ENCODE results near the gene TSNAX.

TSNAX gene

DNA sequence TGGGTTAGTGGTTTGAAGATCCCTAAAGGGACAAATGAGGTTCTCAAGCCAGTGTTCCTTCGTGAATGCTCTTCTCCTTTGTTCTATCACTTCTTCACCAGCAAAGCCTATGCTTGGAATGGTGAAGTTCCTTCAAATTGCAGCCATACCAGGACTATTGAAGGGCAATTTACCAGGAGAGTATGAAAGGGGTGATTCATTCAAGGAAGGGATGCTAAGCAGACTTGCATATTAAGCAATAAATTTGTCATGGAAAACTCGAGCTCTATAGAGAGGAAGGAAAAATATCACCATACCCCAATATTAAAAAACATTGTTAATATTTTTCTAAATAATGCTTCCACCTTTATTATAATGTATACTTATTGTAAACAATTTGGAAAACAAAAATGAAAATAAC is 9.3 kb upstream of the TSNAX start:
- no peak for DNase-seq

DNA sequence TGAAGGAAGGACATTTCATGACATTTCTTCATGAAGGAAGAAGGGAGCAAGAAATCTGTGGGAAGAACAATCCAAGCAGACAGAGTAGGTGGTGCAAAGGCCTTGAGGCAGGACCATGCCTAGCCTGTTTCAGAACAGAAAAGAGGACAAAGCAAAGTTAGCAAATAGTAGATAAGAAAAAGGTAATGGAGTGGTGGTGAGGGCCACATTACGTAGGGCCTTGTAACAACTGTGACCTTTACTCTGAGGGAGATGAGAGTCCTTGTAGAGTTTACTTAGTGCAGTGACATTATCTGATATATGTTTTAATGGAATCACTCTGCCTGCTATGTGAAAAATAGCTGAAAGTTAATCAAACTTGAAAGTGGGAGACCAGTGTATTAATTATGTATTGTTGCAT is 6.4 kb upstream of the TSNAX start:
- no peak for DNase-seq

DNA sequence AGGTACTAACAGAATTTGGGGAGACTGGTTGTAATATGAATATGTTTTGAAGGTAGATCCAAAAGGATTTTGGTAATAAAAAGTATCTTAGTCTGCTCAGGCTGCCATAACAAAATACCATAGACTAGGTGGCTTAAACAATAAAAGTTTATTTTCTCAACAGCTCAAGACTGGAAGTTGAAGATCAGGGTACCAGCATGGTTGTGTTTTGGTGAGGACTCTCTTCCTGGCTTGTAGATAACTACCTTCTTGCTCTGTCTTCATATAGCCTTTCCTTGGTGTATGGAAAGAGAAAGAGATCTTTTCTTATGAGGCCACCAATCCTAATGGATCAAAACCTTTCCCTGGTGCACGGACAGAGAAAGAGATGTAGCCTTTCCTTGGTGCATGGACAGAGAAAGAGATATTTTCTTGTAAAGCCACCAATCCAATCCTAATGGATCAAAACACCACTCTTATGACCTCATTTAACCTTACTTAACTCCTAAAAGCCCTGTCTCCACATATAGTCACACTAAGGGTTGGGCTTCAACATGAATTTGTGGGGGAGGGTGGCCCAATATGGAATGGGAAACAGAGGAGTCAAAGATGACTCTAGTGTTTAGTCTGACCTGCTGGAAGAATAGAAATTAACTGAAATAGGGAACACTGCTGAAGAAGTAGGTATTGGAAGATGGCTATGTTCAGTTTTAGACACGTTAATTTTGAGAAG is 5.4 kb upstream of the TSNAX start:
- DNase-seq, result no peak

DNA sequence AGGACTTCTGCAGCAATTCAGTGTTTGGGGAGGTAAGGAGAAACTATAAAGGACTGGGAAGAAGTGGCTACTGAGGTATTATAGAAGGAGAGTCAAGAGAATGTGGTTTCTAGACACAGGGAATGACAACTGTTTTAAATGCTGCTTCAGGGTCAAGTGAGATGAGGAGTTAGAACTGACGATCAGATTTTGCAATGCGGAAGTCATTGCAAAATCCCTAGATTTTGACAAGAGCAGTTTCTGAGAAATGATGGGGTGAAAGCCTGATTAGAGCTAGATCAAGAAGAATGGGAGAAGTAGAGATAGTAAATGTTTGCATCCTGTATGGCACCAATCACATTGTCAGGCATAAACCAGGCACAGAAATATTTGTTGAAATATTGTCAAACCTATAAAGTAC is 4.7 kb upstream of the TSNAX start:
- DNase-seq, result no peak

DNA sequence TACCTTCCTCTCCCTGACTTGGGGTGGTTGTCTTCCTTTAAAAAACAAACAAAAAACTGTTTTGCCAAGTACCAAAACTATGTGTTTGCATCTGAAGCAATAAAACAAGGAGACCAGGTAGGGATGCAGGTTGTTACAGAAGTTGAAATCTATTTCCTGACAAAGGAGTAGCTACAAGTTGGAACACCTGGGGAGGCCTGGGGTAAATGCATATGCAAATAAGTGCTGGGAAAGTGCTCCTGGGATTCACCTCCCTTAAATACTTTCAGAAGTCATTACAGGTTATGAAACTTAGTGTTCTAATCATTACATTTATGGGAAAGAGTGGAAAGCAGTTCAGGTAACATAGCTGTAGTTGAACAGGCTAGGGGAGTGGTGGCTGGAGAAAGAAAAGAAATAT is 1.9 kb upstream of the TSNAX start:
- DNase-seq, result no peak

DNA sequence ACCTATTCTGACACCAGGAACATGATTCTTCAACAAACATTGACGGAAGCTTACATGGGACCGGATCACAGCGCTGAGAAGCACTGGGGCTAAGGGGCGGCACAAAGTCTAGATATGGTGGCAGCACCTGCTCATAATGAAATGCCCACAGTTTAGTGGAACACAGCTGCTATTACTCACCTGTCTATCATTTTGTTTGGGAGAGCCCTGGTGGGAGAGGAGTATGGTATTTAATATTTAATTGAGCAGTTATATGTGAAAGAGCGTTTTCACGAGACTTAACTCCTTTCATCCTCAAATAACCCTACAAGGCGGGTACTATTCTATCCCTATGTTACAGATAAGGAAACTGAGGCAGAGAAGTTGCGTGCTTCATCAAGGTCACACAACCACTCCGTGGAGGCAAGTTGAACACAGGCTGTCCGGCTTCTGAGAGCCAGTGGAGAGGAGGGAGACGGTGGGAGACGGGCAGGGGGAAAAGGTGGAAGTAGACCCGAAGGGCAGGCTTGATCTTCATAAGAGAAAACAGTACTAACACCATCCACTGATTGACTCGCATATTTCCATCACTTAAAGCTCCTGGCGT is 790 bp upstream of the TSNAX start:
- DNase-seq, result no peak

DNA sequence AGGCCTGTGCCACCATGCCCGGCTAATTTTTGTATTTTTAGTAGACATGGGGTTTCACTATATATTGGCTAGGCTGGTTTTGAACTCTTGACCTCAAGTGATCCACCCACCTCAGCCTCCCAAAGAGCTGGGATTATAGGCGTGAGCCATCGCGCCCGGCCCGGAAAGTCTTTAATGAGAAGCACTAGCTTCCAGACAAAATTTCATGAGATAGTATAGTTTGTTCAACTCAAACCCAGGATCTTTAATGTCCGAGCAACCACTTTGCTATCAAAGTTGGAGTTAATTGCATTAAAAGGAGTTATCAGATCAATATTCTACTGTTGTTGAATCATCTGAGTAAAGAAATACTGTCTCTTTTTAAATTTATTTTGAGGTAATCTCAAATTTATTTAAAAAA is 4.8 kb downstream of the TSNAX start:
- no peak for DNase-seq

DNA sequence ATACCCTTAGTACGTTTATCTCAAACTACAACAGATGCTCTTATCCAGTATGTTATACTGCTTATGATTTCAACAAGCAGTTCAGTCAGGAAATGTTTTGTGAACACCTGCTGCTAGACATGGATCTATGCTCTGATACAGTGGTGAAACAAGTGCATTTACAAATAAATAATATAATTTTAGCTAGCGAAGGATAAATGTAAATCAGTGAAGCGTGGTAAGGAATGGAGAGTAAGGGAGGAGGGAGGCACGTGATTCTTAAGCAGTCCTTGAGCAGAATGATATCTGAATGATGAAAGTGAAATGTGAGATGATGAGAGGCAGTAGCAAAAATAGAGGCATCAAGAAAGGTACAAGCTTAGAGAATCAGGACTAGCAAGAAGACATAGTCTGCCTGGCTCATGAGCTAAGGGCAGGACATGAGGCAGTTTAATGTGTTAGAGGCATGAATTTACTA is 6.3 kb downstream of the TSNAX start:
- DNase-seq, result no peak

DNA sequence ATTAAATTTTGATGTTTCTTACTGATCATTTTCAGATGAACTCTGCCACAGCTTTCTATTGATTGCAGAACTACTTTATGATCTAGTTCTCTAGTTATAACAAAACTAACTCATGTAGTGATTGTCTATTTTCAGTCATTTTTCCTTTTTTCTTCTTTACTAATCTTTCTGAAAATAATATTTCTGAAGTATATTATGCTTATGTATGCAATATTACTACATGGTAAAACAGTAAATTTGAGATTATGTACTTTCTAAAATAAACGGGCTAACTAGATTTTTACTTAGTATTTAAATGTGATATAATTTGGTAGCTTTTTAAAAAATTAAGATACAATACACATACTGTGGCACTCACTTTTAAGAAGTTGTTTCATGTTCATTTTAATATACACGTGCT is 7.6 kb downstream of the TSNAX start:
- DNase-seq, result no peak

DNA sequence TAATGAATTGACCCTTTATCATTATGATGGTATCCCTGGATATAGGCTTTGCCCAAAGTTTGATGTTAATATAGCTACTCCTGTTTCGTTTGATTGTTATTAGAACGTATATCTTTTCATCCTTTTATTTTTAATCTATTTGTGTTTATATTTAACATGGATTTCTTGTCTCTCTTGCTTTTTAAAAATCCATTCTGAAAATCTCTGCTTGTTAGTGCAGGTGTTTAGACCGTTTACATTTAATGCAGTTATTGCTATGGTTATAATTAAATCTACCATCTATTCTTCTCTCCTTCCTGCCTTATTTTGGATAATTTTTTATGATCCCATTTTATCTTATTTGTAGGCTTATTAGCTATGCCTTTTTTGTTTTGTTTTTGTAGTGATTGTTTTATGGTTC is 12.4 kb downstream of the TSNAX start:
- no peak for DNase-seq

DNA sequence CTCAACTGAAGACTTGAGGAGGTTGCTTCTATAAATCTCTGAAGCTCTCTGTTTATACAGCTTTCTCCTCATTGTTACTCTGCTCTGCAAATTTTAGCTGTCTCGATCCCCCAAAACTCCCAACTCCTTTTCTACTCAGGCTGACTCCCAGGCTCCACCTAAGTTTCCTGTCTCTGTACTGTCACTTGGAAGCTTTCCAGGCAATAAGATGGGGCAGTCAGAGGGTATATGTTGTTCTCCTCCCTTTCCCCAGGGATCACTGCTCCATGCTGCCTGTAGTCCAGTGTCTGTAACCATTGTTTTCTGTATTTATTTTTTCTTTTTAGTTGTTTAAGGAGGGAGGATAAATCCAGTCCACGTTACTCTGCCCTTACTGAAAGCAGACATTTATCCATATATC is 13.4 kb downstream of the TSNAX start:
- DNase-seq, result peak; percentile 42

DNA sequence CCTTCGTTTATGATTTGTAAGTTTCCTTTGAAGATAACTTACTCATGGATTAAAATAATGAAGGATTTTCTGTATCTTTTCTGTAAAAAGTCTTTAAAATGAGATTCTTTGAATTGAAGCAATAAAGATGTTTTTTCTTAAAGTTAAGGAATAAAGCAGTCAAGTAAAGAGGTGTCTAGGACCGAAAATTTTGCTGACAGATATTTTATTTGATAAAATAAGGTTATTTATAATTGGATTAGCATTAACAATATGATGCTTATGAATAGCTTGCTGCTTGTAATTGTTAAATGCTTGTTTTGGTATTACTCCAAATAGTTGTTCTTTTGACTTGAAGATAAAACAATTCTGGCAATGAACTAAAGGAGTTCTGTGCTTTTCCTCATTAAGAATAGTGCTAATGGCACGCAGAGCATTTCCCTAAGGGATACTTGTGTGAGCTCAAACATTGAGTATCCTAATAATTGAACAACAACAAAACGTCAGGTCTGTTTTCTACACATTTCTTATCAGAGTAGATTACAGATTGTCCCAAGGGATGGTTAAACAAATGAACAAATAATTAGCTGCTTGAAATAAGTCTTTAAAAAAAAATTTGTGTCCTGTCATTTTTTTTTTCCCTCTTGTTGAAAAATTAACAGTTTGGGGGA is 16.6 kb downstream of the TSNAX start:
- no peak for DNase-seq

DNA sequence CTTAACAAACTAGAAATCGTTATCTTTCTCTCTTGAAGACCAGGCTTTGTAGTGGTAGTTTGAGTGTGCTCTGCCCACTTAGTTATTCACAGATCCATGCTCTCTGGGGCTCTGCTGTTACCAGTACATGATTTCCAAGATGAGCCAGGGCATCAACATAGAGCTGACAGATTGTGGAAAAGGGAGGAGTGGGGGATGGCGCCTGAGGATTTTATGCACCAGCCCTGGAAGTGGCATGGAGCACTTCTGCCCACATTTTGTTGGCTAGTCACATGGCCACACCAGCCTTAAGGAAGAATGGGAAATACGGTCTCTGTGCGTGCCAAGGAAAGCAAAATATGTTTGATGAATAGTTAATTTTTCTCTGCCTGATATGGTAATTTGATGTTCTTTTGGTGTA is 18.2 kb downstream of the TSNAX start:
- DNase-seq, result no peak

DNA sequence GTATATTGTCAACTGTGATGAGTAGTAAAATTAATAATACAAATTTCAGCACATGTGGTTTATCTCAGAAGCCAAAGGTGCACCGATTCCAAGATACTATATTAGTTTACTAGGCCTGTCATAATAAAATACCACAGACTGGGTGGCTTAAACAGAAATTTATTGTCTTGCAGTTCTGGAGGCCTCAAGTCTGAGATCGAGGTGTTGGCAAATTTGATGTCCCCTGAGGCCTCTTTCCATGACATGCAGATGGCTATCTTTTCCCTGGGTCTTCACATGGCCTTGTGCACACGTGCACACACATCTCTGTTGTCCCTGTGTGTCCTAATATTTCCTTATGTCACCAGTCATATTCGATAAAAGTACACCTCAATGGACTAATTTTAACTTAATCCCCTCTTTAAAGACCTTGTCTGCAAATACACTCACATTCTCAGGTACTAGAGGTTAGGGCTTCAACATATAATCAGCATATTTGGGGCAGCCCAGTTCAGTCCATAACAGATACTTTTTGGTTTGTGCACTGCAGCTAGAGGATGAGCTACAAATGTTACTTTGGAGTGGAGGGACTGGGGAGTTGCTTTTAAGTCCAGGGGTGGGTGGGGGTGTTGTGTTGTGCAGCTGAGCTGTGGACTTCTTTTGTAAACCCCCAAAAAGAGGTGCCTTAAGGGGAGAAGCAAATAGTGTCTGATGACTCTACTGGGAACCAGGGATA is 21.4 kb downstream of the TSNAX start:
- DNase-seq, result no peak

DNA sequence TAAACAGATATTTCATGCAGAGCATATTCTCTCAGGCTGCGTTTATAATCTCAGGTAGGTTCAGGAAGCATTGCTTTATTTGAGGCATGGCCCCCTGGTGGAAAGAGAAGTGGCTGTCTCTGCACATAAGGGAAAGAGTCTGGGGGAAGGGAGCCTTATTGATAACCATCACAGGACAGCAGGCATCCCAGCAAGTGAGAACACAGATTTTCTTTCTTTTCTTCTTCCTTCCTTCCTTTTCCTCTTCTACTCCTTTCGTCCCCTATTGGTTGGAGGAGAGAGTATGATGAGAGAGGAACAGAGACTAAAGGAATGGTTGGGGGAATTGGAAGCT is 21.9 kb downstream of the TSNAX start:
- DNase-seq, result peak; percentile 52

DNA sequence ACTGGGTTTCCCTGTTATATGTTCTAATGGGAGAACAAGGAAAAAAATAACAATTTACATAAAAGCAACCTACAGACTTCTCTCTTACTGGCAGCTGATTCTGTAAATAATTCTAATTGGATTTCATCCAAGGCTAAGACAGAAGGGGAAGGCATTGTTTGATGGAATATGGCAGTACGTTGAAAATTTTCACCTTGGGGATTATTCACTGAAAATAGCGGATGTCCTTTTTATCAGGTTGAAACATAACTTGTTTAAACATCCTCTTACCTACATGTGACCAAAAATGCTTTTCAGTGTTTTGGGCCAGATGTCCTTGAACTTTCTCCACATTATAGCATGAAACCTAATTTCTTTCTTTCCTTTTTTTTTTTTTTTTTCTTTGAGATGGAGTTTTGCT is 24.9 kb downstream of the TSNAX start:
- no peak for DNase-seq

DNA sequence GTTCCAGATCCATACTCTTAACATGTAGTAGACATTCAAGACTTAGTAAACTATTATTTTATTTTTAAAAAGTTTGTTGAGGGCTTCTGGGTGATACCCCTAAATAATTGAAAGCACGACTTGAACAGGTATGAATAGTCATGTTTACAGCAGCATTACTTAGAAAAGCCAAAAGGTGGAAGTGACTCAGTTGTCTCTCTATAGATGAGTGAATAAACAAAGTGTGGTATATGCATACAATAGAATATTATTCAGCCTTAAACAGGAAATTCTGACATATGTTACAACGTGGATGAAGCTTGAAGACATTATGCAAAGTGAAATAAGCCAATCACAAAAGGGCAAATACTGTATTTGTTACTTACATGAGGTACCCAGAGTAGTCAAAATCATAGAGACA is 26.5 kb downstream of the TSNAX start:
- DNase-seq, result no peak

DNA sequence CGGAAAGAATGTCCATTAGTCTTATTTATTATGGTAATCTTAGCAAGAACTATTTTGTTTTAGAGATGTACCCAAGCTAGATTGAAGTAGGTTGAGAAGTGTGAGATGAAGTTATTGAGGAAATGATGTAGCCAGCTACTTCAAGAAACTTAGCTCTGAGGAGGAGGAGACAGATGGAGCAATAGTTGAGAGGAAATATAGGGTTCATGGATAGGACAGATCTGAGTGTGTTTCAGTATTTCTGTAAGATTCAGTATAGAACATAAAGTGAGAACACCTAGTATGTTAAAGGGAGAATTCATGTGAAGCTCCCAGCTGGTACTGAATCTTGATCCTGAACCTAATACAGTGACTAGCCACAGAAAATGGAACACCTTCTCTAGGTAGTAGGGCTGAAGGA is 28.9 kb downstream of the TSNAX start:
- DNase-seq, result no peak

DNA sequence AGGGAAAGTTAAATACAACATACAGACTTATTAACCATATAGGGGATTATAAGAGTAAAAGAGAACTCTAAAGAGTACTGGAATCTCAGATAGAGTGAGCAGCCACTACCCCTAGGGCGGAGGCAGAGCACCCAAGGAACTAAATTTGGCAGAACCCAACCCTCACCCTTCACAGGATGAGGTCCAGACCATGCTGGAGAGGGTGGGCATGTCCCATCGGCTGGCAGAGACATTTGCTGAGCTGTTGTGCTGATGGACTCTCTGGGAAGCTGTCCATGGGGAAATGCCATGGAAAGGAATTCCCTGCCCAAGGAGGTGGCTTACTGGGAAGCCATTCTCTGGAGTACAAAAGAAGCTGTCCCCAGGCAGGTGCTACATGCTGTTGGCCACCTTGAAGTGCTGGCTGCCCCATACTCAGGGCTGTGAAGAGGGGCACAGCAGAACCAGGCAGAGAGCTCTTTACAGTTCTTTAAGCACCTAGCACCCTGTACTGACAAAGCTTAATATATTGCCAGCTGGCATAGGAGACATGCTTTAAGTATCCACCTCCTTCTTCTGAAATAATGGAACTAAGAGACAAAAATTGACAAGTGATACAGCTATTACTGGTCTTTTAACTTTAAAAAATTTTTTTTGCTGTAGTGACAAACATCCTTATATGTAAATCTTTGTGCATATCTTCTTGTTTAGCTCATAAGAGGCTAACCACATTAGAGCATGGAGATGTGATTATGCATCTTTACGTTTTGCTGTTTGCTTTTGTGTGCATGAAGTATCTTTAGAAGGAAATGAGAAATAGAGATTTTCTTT is 29.6 kb downstream of the TSNAX start:
- DNase-seq, result no peak

DNA sequence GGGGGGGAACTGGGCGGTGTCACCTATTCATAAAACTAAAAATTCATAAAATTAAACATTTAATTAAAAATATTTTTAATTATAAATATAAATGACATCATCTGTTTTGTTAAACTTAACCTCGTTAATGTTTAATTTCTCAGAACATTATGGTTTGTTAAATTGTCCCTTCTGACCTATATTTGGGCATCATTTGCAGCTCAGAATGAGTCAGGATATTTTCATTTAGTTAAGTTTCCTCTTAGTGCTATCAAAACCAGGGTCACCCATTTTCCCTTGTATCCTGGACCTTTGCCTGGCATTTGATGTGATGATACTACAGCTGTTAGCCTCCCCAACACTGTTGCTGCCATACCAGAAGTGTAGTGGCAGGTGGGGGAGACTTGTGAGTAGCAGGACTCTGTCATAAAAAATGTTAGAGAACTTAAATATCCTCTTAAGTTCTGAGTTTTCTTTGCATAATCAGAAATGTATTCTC is 30.3 kb downstream of the TSNAX start:
- DNase-seq, result no peak

DNA sequence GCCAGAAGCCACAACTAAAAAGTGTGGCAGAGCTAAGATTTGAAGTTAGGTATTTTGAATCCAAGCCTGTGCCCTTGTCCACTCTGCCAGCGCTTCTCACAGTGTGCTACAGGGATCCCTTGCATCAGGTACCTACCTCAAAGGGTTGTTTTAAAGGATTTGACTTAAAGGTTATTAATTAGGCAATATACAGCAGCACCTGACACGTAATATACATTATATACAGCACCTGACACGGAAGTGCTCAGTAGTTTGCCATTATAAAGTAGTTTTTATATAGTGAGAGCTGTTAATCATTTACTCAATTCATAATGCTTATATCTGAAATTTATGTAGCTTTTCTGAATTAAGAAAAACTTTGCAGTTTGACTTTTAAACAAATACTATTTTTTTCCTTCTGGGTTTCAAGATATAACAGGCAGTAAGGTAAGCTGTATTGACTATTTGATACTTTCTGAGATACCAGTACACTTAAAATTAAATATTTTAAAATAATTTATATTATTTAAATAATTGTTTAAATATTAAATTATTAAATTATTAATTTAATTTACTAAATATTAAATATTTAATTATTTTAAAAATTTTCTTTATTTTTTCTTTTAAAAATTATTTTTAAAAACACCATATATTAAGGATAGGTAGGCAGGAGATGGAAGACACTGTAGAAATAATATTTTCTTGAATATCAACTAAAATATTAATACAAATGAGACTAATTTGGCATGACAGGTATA is 33.3 kb downstream of the TSNAX start:
- no peak for DNase-seq

DNA sequence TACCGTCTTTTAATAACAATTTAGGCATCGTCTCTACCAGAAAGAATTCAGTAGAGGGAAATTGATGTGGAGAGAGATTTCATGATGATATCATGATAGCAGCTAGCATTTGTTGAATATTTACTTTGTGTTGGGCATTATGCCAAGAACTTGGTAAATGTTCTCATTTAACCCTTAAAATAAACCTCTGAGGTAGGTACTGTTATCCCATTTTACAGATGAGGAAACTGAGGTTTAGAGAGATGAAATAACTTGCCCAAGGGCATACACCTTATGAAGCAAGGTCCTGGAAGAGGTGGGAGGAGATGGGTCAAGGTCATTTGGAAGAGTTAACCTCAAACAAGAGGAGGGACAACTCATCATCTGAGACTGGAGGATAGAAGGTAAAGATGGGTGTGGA is 34.8 kb downstream of the TSNAX start:
- DNase-seq, result peak; percentile 37
